GM19193 (cell line): ENCODE data around the gene ERG.

Experiments
- POLR2A ChIP-seq: IDR thresholded peaks from 4 replicates; pipeline ENCODE4 v1.6.1; 2011; ENCODE audit not compliant: insufficient read depth, insufficient read length; ENCODE audit errors: extremely low read depth

The ERG gene

DNA sequence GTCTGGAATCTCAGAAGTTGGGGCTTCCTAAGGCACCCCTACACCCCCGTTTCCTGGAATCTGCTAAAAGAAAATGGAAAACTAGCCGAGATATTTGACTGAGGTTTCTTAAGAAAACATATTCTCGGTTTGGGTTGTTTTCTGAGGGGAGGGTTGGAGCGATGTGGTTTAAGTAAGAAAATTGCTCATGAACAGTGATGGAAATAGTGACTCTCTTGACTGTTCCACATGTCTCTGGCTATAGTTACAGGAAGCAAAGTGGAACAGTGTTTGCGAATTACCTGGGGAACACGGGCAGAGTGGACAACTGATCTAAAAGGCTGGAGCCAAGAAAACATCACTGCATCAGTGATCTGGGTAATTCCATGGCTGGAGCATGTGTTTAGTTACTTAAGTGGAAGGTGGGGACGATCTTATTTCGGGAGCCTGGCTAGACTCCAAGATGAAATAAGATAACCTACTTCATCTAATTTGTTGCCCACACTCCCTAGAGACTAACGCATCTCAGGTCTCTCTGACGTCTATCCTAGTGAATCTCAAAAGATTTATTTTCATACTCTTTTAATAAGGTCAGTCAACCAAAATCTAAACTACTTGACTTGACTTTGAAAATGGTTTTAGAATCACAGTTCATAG lies 149.0 kb downstream of the ERG start:
- no peak for TF ChIP-seq POLR2A

DNA sequence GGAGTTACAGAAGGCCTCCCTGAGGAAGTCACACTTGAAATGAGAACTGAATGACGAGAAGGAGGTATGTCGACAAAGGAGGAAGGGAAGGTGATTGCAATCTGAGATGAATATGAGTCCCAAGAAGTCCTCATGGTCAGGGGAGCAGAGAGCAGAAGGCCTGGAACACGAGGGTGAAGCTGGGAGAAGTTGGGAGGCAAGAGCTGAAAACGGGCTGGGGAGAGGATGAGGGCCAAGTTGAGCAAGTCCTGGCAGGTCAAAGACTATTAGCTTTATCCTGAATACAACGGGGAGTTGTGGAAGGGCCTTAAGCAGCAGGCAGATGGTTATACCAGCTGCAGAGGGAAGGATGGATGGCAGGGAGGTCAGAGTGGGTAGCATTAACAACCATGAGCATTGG lies 152.0 kb downstream of the ERG start:
- TF ChIP-seq POLR2A, result no peak

DNA sequence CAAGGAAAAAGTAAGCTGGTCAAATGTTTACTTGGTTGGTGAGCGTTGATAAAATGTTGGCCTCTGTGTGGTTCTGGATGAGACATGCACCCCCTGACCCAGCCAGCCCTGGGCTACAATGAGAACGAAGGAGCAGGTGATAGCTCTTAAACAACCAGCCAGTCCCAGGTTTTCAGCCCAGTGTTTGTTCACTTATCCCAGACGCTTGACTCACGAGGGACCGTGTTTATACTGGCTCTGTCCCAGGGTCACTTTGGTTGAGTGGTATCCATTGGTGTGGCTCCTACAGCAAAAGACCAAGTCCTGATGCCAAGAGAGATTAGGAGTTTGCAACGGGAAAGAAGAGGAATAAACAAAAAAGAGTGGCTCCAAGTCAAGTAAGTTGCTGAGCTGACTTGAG lies 154.6 kb downstream of the ERG start:
- TF ChIP-seq POLR2A, result no peak

DNA sequence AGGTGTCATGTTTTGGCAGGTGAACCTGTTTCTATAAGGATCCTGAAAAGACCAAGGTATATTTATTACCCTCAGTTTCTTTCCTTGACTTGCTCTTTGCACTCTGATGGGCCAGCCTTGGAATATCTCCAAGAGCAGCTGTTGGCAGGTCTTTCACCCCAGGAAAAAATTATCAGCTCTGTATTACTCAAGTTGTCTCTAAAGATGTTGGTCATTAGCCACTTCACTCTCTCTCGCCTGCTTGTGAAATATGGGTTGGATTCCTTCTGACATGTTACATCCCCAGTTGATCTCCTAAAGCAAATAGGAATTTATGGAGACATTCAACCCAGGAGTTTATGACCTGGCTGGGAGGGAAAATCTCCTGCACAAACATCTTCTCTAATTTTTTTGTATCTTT lies 155.5 kb downstream of the ERG start:
- TF ChIP-seq POLR2A, result no peak

DNA sequence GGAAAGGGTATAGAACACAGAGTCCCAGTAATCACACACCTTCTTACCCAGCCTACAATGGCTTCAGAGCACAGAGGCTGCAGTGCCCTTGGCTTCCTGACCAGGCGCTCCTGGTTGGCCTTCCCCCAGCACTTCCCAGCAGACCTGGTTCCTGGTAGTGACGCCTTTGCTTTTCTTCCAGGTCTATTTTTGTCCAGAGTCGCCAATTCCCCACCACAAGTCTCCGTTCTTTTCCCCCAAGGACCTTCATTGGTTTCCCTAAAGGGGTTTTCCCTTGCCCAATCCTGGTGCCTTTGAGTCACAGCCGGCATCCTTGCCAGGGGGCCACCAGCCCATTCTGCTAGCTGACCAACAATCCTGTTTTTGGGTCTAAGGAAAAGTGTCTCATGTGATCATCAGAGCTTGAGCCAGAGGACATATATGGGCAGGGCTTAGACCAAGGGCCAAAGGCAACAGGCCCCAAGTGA lies 156.7 kb downstream of the ERG start:
- no peak for TF ChIP-seq POLR2A

DNA sequence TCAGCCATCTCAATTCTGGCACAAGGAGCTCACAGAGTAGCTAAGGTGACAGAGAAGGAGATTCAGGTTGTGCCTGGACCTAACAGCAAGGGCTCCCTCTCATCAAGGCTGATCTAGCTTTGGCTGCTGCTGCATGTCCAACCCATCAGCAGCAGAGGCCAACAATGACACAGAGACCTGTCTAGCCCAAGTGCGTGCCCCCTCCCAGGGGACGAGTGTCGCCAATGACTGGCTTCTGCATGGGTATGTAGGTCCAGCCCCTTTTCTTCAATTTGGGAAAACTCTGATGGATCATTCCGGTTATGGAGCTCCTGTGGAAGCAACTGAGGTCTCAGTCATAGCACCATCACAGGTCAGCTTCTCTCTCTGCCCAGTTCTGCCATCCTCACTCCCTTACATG lies 158.1 kb downstream of the ERG start:
- no peak for TF ChIP-seq POLR2A

DNA sequence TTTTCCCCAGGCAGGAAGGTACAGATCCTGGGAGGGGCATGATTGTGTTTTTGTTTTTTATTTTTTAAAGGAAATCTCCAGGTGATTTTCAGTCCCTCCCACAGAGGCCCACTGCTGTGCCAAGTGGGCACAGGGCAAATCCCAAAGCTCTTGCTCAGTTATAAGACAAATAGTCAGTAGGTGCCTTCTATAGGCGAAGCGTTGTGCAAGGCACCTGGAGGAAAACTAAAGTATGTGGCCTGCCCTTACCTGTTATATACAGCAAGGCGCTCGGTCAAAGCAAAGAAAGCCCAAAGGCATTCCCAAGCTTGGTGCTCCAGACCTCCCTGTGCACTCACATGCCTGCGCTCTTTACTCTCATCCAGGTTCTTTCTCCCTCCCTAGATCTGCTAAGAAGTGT lies 160.5 kb downstream of the ERG start:
- no peak for TF ChIP-seq POLR2A

DNA sequence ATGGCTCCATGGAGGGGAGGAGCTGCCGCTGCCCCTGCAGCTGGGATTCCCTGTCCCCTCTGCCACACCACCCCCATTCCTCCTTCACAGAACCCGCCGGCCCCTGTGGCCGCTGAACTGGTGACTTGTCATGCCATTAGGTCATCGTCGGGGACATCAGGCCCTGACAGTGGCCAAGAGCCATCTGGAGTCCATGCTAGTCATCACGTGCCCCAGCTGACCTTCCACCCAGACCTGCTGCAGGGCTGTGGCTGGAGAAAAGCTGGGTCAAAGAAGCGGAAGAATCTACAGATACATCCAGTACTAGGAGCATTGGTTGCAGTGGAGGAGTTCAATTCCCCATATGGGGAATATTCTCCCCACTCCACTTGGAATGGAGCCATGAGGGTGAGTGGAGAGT lies 163.4 kb downstream of the ERG start:
- TF ChIP-seq POLR2A, result no peak

DNA sequence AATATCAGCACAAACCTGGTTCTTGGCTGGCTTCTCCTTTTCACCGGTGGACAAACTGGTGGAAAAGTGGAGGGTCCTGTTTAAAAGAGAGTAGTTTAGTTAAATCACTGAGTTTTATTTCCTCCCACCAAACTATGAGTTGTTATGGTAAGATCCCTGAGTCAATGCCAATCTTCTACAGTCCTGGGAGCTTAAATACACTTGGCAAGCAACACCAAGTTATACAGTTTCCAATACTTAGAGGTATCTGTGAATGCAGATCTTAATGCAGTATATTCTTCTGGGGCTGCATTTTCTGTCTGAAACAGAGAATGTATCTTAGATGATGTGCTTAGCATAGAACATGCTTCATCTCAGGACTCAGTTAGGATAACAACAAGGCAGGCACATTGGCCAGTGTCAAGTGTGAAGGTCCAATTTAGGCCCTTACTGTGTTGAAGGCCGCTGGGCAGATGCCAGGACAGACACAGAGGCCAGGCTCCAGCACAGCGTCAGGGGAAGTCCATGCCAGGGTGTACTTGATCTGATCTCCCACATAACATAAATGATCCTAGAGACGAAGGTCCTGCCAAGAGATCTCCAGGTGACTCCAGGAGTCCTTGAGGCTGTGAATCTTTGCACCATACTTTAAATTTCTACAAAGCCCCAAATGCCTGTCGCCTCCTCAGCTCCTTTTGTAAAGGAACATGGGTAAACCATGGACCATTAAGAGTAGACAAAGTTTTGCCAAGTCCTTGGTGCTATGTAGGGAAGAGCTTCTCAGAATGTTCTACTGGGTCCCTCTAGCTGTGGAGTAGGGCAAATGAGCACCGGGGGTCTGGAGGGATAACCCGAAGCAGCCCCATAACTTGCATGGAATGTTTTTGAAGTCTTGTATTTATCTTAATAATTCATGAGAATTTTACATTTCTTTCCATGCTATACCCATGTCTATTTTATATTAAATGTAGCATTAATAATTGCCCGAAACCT lies 164.7 kb downstream of the ERG start:
- no peak for TF ChIP-seq POLR2A

DNA sequence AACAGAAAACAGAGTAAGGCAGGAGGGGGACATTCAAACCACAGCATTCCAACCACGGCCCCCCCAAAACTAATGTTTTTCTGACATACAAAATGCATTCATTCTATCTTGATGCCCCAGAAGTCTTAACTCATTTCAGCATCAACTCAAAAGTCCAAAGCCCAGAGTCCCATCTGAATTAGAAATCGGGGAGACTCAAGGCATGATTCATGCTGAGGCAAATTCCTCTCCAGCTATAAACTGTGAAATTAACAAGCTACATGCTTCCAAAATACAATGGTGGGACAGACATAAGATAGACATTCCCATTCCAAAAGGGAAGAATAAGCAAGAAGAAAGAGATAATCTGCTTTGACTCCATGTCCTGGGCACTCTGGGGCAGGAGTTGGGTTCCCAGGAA lies 167.6 kb downstream of the ERG start:
- no peak for TF ChIP-seq POLR2A
